Measurements from ENCODE around the gene FGD3. TPM values are rescaled to one million over a fixed set of nuclear protein-coding genes. Genes with fewer than 3 reads are reported as not detected.

Gene FGD3
- total and polyA plus RNA-seq, 9 of the 15 experiments (the other 6 are each of a cell fraction or from before 2014, with no cell fraction given), result 0.07 to 1.3 (median 0.29) TPM

- no peak for TF ChIP-seq IRF9 (tag; IDR thresholded peaks at IDR 0.05)
- no peak for TF ChIP-seq ZNF280B (CRISPR knock-in tag; IDR thresholded peaks at IDR 0.05)
- no peak for TF ChIP-seq E2F8 (IDR thresholded peaks at IDR 0.05; ENCODE audit: low read depth, partially characterized antibody)
- no peak for TF ChIP-seq NR3C1 (CRISPR knock-in tag; IDR thresholded peaks at IDR 0.05)
Measured at GRCh38 chr9:92971121-92971520, 23.8 kb downstream of the FGD3 start (continued).

DNA sequence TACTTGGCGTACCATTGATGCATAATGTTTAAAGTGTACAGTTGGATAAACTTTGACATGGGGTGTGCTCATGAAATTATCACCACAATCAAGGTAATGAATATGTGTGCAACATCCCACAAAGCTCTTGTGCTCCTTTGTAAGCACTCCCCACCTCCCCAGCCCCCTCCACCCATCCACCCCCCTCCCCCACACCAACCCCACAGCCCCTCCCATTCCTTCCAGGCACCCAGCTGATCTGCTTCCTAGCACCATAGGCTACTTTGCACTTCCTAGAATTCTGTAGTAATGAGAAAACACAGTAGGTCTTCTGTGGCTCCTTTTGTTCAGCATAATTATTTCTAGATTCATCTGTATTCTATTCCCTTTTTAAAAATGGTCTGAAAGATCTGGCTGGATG, 24.5 kb downstream of the FGD3 start:
- in situ Hi-C loops (cut with MboI) (no loop called here), intact Hi-C loops (cut with micrococcal nuclease) (no loop called here)
- no peaks in the 10 kb centered on the region for H3K9me3 ChIP-seq (replicated peaks; ENCODE audit: control insufficient read depth, insufficient read depth, low read depth, low read length)
- FAIRE-seq (no peak), DNase-seq (ENCODE audit: extremely low read depth in 1 of 4, low spot score in 3 of 4) (no peak), ATAC-seq (no peak)
- H3K4me1 ChIP-seq (replicated peaks in 1 of 2; ENCODE audit: control insufficient read depth in 2 of 2, insufficient read depth in 2 of 2, low read length in 2 of 2), result 0 out of 5 replicates have a peak, but pooled peaks cover 0 to 3% of the 10 kb centered on the region in 2 experiments
- H3K27me3 ChIP-seq (ENCODE audit: control insufficient read depth in 2 of 2, insufficient read depth in 2 of 2, low read length in 2 of 2), result peaks cover 21 to 76% of the 10 kb centered on the region in 2 experiments; a peak in 4 of 5 replicates
- no peak overlapping the region for H2AFZ ChIP-seq (ENCODE audit: low read depth, low read length)
- ChIA-PET POLR2A (no interaction called here), CTCF (ENCODE audit: low intra/inter-chr PET ratio) (no interaction called here)
- no peak overlapping the region for H3K27ac ChIP-seq (ENCODE audit: extremely low read depth, low read depth, low read length)
- no peaks in the 10 kb centered on the region for H3K79me2 ChIP-seq (ENCODE audit: control insufficient read depth, insufficient read depth, low read length)
- H4K20me1 ChIP-seq (replicated peaks; ENCODE audit: control insufficient read depth, insufficient read depth, low read length), result no peaks in the 10 kb centered on the region
- H3K9ac ChIP-seq (ENCODE audit: insufficient read depth in 1 of 2, low read depth in 2 of 2, low read length in 2 of 2), result no peak overlapping the region
- H3K4me3 ChIP-seq, result no peak overlapping the region
- 13% methylated on average over 1 of the region's 1 CpG for WGBS (ENCODE audit: insufficient coverage, low coverage, missing lambda C conversion rate)
- no TSS peak for BruUV-seq (replicated peaks)
- H3K36me3 ChIP-seq (ENCODE audit: control insufficient read depth, insufficient read depth, low read length), result no peaks in the 10 kb centered on the region
- no peak overlapping the region for H3K4me2 ChIP-seq (ENCODE audit: insufficient read depth, low read length)
- no peaks in the 10 kb centered on the region for H3K9me1 ChIP-seq (ENCODE audit: control insufficient read depth, insufficient read depth, low read length)
- no peak for TF ChIP-seq ZBTB17 (CRISPR knock-in tag; IDR thresholded peaks at IDR 0.05)
- TF ChIP-seq ZNF518B (CRISPR knock-in tag; IDR thresholded peaks at IDR 0.05), result no peak
- no peak for TF ChIP-seq CEBPG (CRISPR knock-in tag; IDR thresholded peaks at IDR 0.05)
- TF ChIP-seq CEBPG (tag; conservative IDR thresholded peaks at IDR 0.05 in 1 of 2, IDR thresholded peaks at IDR 0.05 in 1 of 2), result no peak
- TF ChIP-seq TFAP4 (CRISPR knock-in tag; IDR thresholded peaks at IDR 0.05; ENCODE audit: borderline replicate concordance), result no peak
- TF ChIP-seq BCL6 (CRISPR knock-in tag; IDR thresholded peaks at IDR 0.05), result no peak
- no peak for TF ChIP-seq CCNT2 (IDR thresholded peaks at IDR 0.05; ENCODE audit: borderline replicate concordance, extremely low read depth, insufficient read length, low read depth, low read length)

All from K562 (cell line).